H1 (cell line): ENCODE results near the gene LAMP5.
A peak's percentile ranks its signal among the peaks of the same experiment; 100 is the strongest.

Source experiments
- CTCF ChIP-seq, 3 experiments: IDR thresholded peaks; 1 replicate in 2 of 3; 2 replicates in 1 of 3; pipeline versions ENCODE4 v1.5.1 to v1.6.1; 2011; ENCODE audit warnings: low read length in 3 of 3, mild to moderate bottlenecking in 3 of 3, inconsistent platforms in 2 of 3, low read depth in 1 of 3, moderate library complexity in 1 of 3; ENCODE audit not compliant: insufficient read depth in 1 of 3; ENCODE audit errors: control extremely low read depth in 1 of 3
- EP300 ChIP-seq, 2 experiments: IDR thresholded peaks; 1 replicate in 1 of 2; 2 replicates in 1 of 2; pipeline ENCODE4 v1.6.1; 2011 to 2012; ENCODE audit warnings: low read depth in 2 of 2, low read length in 2 of 2, mild to moderate bottlenecking in 2 of 2, borderline replicate concordance in 1 of 2, inconsistent platforms in 1 of 2, moderate library complexity in 1 of 2
- EZH2 ChIP-seq: fragments of 200-600 bp; sonication (generic); IDR thresholded peaks from 2 replicates; pipeline ENCODE4 v1.7.1; 2012; ENCODE audit warnings: low read depth, mild to moderate bottlenecking, moderate library complexity, low read length, inconsistent platforms; ENCODE audit not compliant: severe bottlenecking
- MAFK ChIP-seq: IDR thresholded peaks from 2 replicates; pipeline ENCODE4 v1.6.1; 2012; ENCODE audit warnings: low read depth, mild to moderate bottlenecking, improper control_type of control experiment, low read length
- NRF1 ChIP-seq: IDR thresholded peaks from 2 replicates; pipeline ENCODE4 v1.6.1; 2011; ENCODE audit warnings: mild to moderate bottlenecking, low read depth, low read length, improper control_type of control experiment
- POLR2AphosphoS5 ChIP-seq: IDR thresholded peaks from 2 replicates; pipeline ENCODE4 v1.6.1; 2011; ENCODE audit warnings: low read depth, low read length
- RBBP5 ChIP-seq: IDR thresholded peaks from 2 replicates; pipeline ENCODE4 v1.7.1; 2012; ENCODE audit warnings: low read depth, mild to moderate bottlenecking, inconsistent platforms, low read length, moderate library complexity, borderline replicate concordance
- RFX5 ChIP-seq: IDR thresholded peaks from 2 replicates; pipeline ENCODE4 v1.6.1; 2011; ENCODE audit warnings: low read depth, low read length, improper control_type of control experiment, borderline replicate concordance
- SP1 ChIP-seq: IDR thresholded peaks from 2 replicates; pipeline ENCODE4 v1.6.1; 2011; ENCODE audit warnings: low read depth, low read length

- TF ChIP-seq RFX5 = no peak
- TF ChIP-seq CTCF (IDR thresholded peaks at IDR 0.05; ENCODE audit: control extremely low read depth in 1 of 3, insufficient read depth in 1 of 3, low read depth in 1 of 3, low read length in 3 of 3) = no peak
- peak; percentile 89 for TF ChIP-seq SP1
- no peak for TF ChIP-seq EZH2
- peak in 1 of 2 experiments; percentile 98; a peak in 1 of 3 replicates for TF ChIP-seq EP300 (IDR thresholded peaks at IDR 0.05; ENCODE audit: borderline replicate concordance in 1 of 2, low read depth in 2 of 2, low read length in 2 of 2)
- peak; percentile 36; the same call in 1 of the 2 replicates for TF ChIP-seq MAFK
- no peak for TF ChIP-seq NRF1
- no peak for TF ChIP-seq RBBP5
- no peak for TF ChIP-seq POLR2AphosphoS5
Measured at GRCh38 chr20:9572670-9573069, 58.3 kb downstream of the LAMP5 start.
